GM21619 (cell line): ENCODE data around the gene DALRD3.
"Not testable (repeated sequence)": the region's sequence is repeated elsewhere in the genome, so short reads cannot be mapped to it uniquely, and the experiment has no call there.

ENCODE experiments used
- ATAC-seq: cut with Tn5 transposase; IDR thresholded peaks from one replicate; pipeline ENCODE4 v1.9.1; 2021; ENCODE audit not compliant: unreplicated experiment

DALRD3 gene

GRCh38 chr3:49021813-49022687 is 3.7 kb upstream of the DALRD3 start, which contains the start of gene NDUFAF3:
NDUFAF3 (plus strand) TSS chr3:49022121; CDS start chr3:49022145, 24 bp downstream.
- peak; percentile 54 for ATAC-seq

GRCh38 chr3:49021213-49021812 is 2.9 kb upstream of the DALRD3 start:
- ATAC-seq: peak; percentile 39

GRCh38 chr3:49020330-49021212 is 2.2 kb upstream of the DALRD3 start:
- ATAC-seq: peak; percentile 3

GRCh38 chr3:49019941-49020329 is 1.6 kb upstream of the DALRD3 start:
- ATAC-seq: no peak

- ATAC-seq: no peak
These were observed 277 bp upstream of the DALRD3 start for GRCh38 chr3:49018707-49019006.

- ATAC-seq: no peak
These were observed 980 bp downstream of the DALRD3 start for GRCh38 chr3:49017229-49017970.

- ATAC-seq: no peak
These were observed 1.8 kb downstream of the DALRD3 start for GRCh38 chr3:49016414-49017228.

- no peak for ATAC-seq
These were observed 2.6 kb downstream of the DALRD3 start for GRCh38 chr3:49015765-49016164.

- no peak for ATAC-seq
These were observed 3.3 kb downstream of the DALRD3 start for GRCh38 chr3:49015072-49015471.

GRCh38 chr3:49013738-49014660 is 4.4 kb downstream of the DALRD3 start:
- ATAC-seq: no peak

GRCh38 chr3:49013113-49013737 is 5.2 kb downstream of the DALRD3 start:
- no peak for ATAC-seq

- no peak for ATAC-seq
These were observed 5.9 kb downstream of the DALRD3 start for GRCh38 chr3:49012441-49013017.

GRCh38 chr3:49009396-49009795 is 9.0 kb downstream of the DALRD3 start:
- ATAC-seq: no peak

GRCh38 chr3:49008627-49009026 is 9.8 kb downstream of the DALRD3 start:
- not testable (repeated sequence) for ATAC-seq

- ATAC-seq: peak; percentile 30
These were observed 10.4 kb downstream of the DALRD3 start for GRCh38 chr3:49007771-49008528.

- peak; percentile 76 for ATAC-seq
These were observed 11.2 kb downstream of the DALRD3 start, which contains the start of gene WDR6 for GRCh38 chr3:49007068-49007770. WDR6 (plus strand) TSS chr3:49007391; CDS start chr3:49007432, 41 bp downstream.
